Gastrocnemius medialis (tissue), 4 donors: ENCODE measurements around the gene ZFYVE1.

ENCODE experiments used
- CTCF ChIP-seq, 5 experiments: fragments of 450-650 bp in 3 of 5; fragments of 200-600 bp in 2 of 5; sonication (generic) in 2 of 5; IDR thresholded peaks in 4 of 5; conservative IDR thresholded peaks in 1 of 5; 1 replicate in 4 of 5; 2 replicates in 1 of 5; pipeline ENCODE4 v1.5.1; 2016 to 2019; ENCODE audit warnings: antibody characterized with exemption in 5 of 5, mild to moderate bottlenecking in 3 of 5, moderate library complexity in 3 of 5
- POLR2A ChIP-seq, 2 donors: fragments of 450-650 bp; IDR thresholded peaks; one replicate each; pipeline ENCODE4 v1.6.1; 2017; ENCODE audit warnings: antibody characterized with exemption in 2 of 2, mild to moderate bottlenecking in 2 of 2, moderate library complexity in 2 of 2

GRCh38 chr14:72939630-72940029, 87.3 kb downstream of the ZFYVE1 start:
- TF ChIP-seq POLR2A (IDR thresholded peaks at IDR 0.05) (no peak), CTCF (IDR thresholded peaks at IDR 0.05 in 4 of 5, conservative IDR thresholded peaks at IDR 0.05 in 1 of 5) (no peak)
